Measurements from ENCODE around the gene RPS15.

GRCh38 chr19:1417681-1418495 lies 20.3 kb upstream of the RPS15 start:
- TF ChIP-seq, protein P1, sequence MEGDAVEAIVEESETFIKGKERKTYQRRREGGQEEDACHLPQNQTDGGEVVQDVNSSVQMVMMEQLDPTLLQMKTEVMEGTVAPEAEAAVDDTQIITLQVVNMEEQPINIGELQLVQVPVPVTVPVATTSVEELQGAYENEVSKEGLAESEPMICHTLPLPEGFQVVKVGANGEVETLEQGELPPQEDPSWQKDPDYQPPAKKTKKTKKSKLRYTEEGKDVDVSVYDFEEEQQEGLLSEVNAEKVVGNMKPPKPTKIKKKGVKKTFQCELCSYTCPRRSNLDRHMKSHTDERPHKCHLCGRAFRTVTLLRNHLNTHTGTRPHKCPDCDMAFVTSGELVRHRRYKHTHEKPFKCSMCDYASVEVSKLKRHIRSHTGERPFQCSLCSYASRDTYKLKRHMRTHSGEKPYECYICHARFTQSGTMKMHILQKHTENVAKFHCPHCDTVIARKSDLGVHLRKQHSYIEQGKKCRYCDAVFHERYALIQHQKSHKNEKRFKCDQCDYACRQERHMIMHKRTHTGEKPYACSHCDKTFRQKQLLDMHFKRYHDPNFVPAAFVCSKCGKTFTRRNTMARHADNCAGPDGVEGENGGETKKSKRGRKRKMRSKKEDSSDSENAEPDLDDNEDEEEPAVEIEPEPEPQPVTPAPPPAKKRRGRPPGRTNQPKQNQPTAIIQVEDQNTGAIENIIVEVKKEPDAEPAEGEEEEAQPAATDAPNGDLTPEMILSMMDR (IDR thresholded peaks at IDR 0.05; ENCODE audit: insufficient read depth, low read length) = no peak
- TF ChIP-seq POLR2AphosphoS5 (IDR thresholded peaks at IDR 0.05; ENCODE audit: low read depth) = no peak
- no peak for TF ChIP-seq GABPA (IDR thresholded peaks at IDR 0.05; ENCODE audit: low read depth)
- TF ChIP-seq SPI1 (IDR thresholded peaks at IDR 0.05; ENCODE audit: borderline replicate concordance, low read depth) = no peak

All from HL-60 (cell line).